Loucy (cell line): ENCODE data around the gene ITGA11.

Experiments
- H2AFZ ChIP-seq: fragments of 200-600 bp; sonication (generic); 2 replicates; pipeline ENCODE4 v1.6.0; 2016; ENCODE audit warnings: antibody characterized with exemption, mild to moderate bottlenecking, low read length, moderate library complexity
- H3F3A ChIP-seq: fragments of 200-600 bp; 2 replicates; pipeline ENCODE4 v1.6.0; 2016; ENCODE audit warnings: antibody characterized with exemption, low read depth, mild to moderate bottlenecking
- H3K27me3 ChIP-seq: fragments of 200-600 bp; sonication (generic); 2 replicates; pipeline ENCODE4 v1.6.1; 2014; ENCODE audit warnings: low read length, mild to moderate bottlenecking; ENCODE audit not compliant: insufficient read depth, poor library complexity, severe bottlenecking
- H3K36me3 ChIP-seq: fragments of 200-600 bp; sonication (generic); 2 replicates; pipeline ENCODE4 v1.6.1; 2016; ENCODE audit warnings: low read length; ENCODE audit not compliant: insufficient read depth
- H3K4me1 ChIP-seq: fragments of 200-600 bp; sonication (generic); 2 replicates; pipeline ENCODE4 v1.5.1; 2014; ENCODE audit warnings: low read length, mild to moderate bottlenecking; ENCODE audit not compliant: insufficient read depth, poor library complexity, severe bottlenecking
- H3K4me2 ChIP-seq: fragments of 200-600 bp; sonication (generic); 2 replicates; pipeline ENCODE4 v1.6.0; 2014; ENCODE audit warnings: antibody characterized with exemption, low read length, low read depth, mild to moderate bottlenecking; ENCODE audit not compliant: poor library complexity, severe bottlenecking
- H3K4me3 ChIP-seq: fragments of 200-600 bp; sonication (generic); 2 replicates; pipeline ENCODE4 v1.5.1; 2014; ENCODE audit warnings: low read length, mild to moderate bottlenecking, mixed read lengths; ENCODE audit not compliant: poor library complexity, severe bottlenecking
- H3K79me2 ChIP-seq: fragments of 200-600 bp; sonication (generic); 2 replicates; pipeline ENCODE4 v1.6.1; 2014; ENCODE audit warnings: low read length; ENCODE audit not compliant: insufficient read depth
- H3K9ac ChIP-seq: fragments of 200-600 bp; sonication (generic); 2 replicates; pipeline ENCODE4 v1.6.0; 2014; ENCODE audit warnings: mild to moderate bottlenecking, low read depth, low read length, moderate library complexity; ENCODE audit not compliant: poor library complexity, severe bottlenecking
- H3K9me2 ChIP-seq: fragments of 200-600 bp; sonication (generic); replicated peaks from 2 replicates; pipeline ENCODE4 v1.6.1; 2016; ENCODE audit warnings: low read depth, low read length, mixed read lengths
- H3K9me3 ChIP-seq: fragments of 200-600 bp; sonication (generic); 2 replicates; pipeline ENCODE4 v1.6.1; 2014; ENCODE audit warnings: mild to moderate bottlenecking, antibody characterized with exemption, low read length, low read depth; ENCODE audit not compliant: insufficient read depth
- H4K20me1 ChIP-seq: fragments of 200-600 bp; sonication (generic); 2 replicates; pipeline ENCODE4 v1.6.0; 2014; ENCODE audit warnings: antibody characterized with exemption, low read length, mild to moderate bottlenecking; ENCODE audit not compliant: insufficient read depth, poor library complexity, severe bottlenecking
- CTCF ChIP-seq: fragments of 200-600 bp; sonication (generic); conservative IDR thresholded peaks from 2 replicates; pipeline ENCODE4 v1.5.1; 2014; ENCODE audit warnings: mild to moderate bottlenecking, antibody characterized with exemption, low read length
- EZH2phosphoT487 ChIP-seq: fragments of 200-600 bp; IDR thresholded peaks from 2 replicates; pipeline ENCODE4 v1.6.1; 2018; ENCODE audit warnings: antibody characterized with exemption, mild to moderate bottlenecking, moderate library complexity, borderline replicate concordance

The ITGA11 gene

GRCh38 chr15:68340726-68341671, 91.0 kb downstream of the ITGA11 start:
- no peaks in the 10 kb centered on the region for H3K9me2 ChIP-seq
- H2AFZ ChIP-seq, result no peak overlapping the region
- no peak overlapping the region for H3K4me3 ChIP-seq
- H4K20me1 ChIP-seq, result no peaks in the 10 kb centered on the region
- no peaks in the 10 kb centered on the region for H3K4me1 ChIP-seq
- H3K79me2 ChIP-seq, result no peaks in the 10 kb centered on the region
- H3K9me3 ChIP-seq, result no peaks in the 10 kb centered on the region
- no peak overlapping the region for H3K9ac ChIP-seq
- no peaks in the 10 kb centered on the region for H3K36me3 ChIP-seq
- H3F3A ChIP-seq, result no peaks in the 10 kb centered on the region
- TF ChIP-seq EZH2phosphoT487 (no peak), CTCF (no peak)
- H3K4me2 ChIP-seq, result no peak overlapping the region
- H3K27me3 ChIP-seq, result no peaks in the 10 kb centered on the region

GRCh38 chr15:68339481-68339880, 92.5 kb downstream of the ITGA11 start:
- no peaks in the 10 kb centered on the region for H4K20me1 ChIP-seq
- H3K36me3 ChIP-seq, result no peaks in the 10 kb centered on the region
- no peak overlapping the region for H2AFZ ChIP-seq
- no peak overlapping the region for H3K4me3 ChIP-seq
- no peaks in the 10 kb centered on the region for H3K79me2 ChIP-seq
- H3K9me3 ChIP-seq, result no peaks in the 10 kb centered on the region
- no peak for TF ChIP-seq CTCF
- H3K27me3 ChIP-seq, result no peaks in the 10 kb centered on the region
- H3F3A ChIP-seq, result no peaks in the 10 kb centered on the region
- H3K9me2 ChIP-seq, result no peaks in the 10 kb centered on the region
- H3K4me1 ChIP-seq, result no peaks in the 10 kb centered on the region
- no peak overlapping the region for H3K4me2 ChIP-seq
- H3K9ac ChIP-seq, result no peak overlapping the region

GRCh38 chr15:68337826-68338225, 94.1 kb downstream of the ITGA11 start:
- no peak overlapping the region for H3K4me2 ChIP-seq
- no peak overlapping the region for H3K4me3 ChIP-seq
- no peaks in the 10 kb centered on the region for H4K20me1 ChIP-seq
- H3K9me2 ChIP-seq, result no peaks in the 10 kb centered on the region
- H3F3A ChIP-seq, result no peaks in the 10 kb centered on the region
- no peak overlapping the region for H2AFZ ChIP-seq
- no peaks in the 10 kb centered on the region for H3K79me2 ChIP-seq
- no peaks in the 10 kb centered on the region for H3K36me3 ChIP-seq
- peaks cover 6% of the 10 kb centered on the region for H3K4me1 ChIP-seq
- H3K27me3 ChIP-seq, result no peaks in the 10 kb centered on the region
- TF ChIP-seq EZH2phosphoT487 (no peak), CTCF (no peak)
- H3K9ac ChIP-seq, result no peak overlapping the region
- no peaks in the 10 kb centered on the region for H3K9me3 ChIP-seq
